DND-41 (cell line): Measurements from ENCODE around the gene FLT3.

Experiments
- ATAC-seq: fragments of 200-7000 bp; cut with Tn5 transposase; 3 replicates; pipeline ENCODE4 v1.9.1; 2021; ENCODE audit warnings: low read depth; ENCODE audit not compliant: insufficient read depth
- DNase-seq: peaks from one replicate; pipeline ENCODE4 v3.0.0-alpha.2; 2020
- H2AFZ ChIP-seq: 2 replicates; pipeline ENCODE4 v1.6.0; 2012; ENCODE audit warnings: low read depth, low read length
- H3K27ac ChIP-seq: 2 replicates; pipeline ENCODE4 v1.5.1; 2012; ENCODE audit warnings: low read length, inconsistent platforms
- H3K27me3 ChIP-seq: fragments of 200-600 bp; sonication (generic); 2 replicates; pipeline ENCODE4 v1.6.0; 2012; ENCODE audit warnings: low read length, mild to moderate bottlenecking, inconsistent platforms; ENCODE audit not compliant: insufficient read depth, poor library complexity
- H3K36me3 ChIP-seq: 2 replicates; pipeline ENCODE4 v1.5.1; 2012; ENCODE audit warnings: low read length, inconsistent platforms; ENCODE audit not compliant: insufficient read depth
- H3K4me1 ChIP-seq: 2 replicates; pipeline ENCODE4 v1.5.1; 2012; ENCODE audit warnings: mild to moderate bottlenecking, low read length; ENCODE audit not compliant: insufficient read depth
- H3K4me2 ChIP-seq: 2 replicates; pipeline ENCODE4 v1.6.0; 2012; ENCODE audit warnings: mild to moderate bottlenecking, moderate library complexity, low read length, inconsistent platforms; ENCODE audit not compliant: insufficient read depth
- H3K4me3 ChIP-seq, 2 experiments: fragments of 200-600 bp in 1 of 2; shearing (Covaris generic) in 1 of 2; 2 replicates each; pipeline ENCODE4 v1.5.1; 2012 to 2016; ENCODE audit warnings: inconsistent platforms in 2 of 2, low read length in 2 of 2, mild to moderate bottlenecking in 2 of 2, low read depth in 1 of 2, moderate library complexity in 1 of 2
- H3K79me2 ChIP-seq: 2 replicates; pipeline ENCODE4 v1.6.0; 2012; ENCODE audit warnings: low read length, inconsistent platforms; ENCODE audit not compliant: insufficient read depth
- H3K9ac ChIP-seq: 2 replicates; pipeline ENCODE4 v1.6.0; 2012; ENCODE audit warnings: low read depth, mild to moderate bottlenecking, inconsistent platforms, low read length, moderate library complexity
- H3K9me3 ChIP-seq: 2 replicates; pipeline ENCODE4 v1.5.1; 2012; ENCODE audit warnings: low read length, moderate library complexity, mild to moderate bottlenecking, inconsistent platforms; ENCODE audit not compliant: insufficient read depth, severe bottlenecking
- H4K20me1 ChIP-seq: 2 replicates; pipeline ENCODE4 v1.6.0; 2012; ENCODE audit warnings: low read length; ENCODE audit not compliant: insufficient read depth
- EZH2 ChIP-seq: IDR thresholded peaks from 3 replicates; pipeline ENCODE4 v1.6.1; 2012; ENCODE audit warnings: borderline replicate concordance, low read depth, mild to moderate bottlenecking, moderate library complexity, low read length, inconsistent platforms; ENCODE audit not compliant: severe bottlenecking
- TF ChIP-seq, protein P1 (sequence below): IDR thresholded peaks from 2 replicates; pipeline ENCODE4 v1.5.1; 2012; ENCODE audit warnings: borderline replicate concordance, low read length, moderate library complexity, mild to moderate bottlenecking; ENCODE audit not compliant: poor library complexity, severe bottlenecking; ENCODE audit errors: extremely low read depth

The FLT3 gene

GRCh38 chr13:28049215-28049614 lies 51.2 kb downstream of the FLT3 start:
- TF ChIP-seq, protein P1, sequence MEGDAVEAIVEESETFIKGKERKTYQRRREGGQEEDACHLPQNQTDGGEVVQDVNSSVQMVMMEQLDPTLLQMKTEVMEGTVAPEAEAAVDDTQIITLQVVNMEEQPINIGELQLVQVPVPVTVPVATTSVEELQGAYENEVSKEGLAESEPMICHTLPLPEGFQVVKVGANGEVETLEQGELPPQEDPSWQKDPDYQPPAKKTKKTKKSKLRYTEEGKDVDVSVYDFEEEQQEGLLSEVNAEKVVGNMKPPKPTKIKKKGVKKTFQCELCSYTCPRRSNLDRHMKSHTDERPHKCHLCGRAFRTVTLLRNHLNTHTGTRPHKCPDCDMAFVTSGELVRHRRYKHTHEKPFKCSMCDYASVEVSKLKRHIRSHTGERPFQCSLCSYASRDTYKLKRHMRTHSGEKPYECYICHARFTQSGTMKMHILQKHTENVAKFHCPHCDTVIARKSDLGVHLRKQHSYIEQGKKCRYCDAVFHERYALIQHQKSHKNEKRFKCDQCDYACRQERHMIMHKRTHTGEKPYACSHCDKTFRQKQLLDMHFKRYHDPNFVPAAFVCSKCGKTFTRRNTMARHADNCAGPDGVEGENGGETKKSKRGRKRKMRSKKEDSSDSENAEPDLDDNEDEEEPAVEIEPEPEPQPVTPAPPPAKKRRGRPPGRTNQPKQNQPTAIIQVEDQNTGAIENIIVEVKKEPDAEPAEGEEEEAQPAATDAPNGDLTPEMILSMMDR: no peak
- no peak for TF ChIP-seq EZH2
- H3K27ac ChIP-seq: no peak overlapping the region
- no peak overlapping the region for H3K4me2 ChIP-seq
- H3K36me3 ChIP-seq: no peaks in the 10 kb centered on the region
- no peaks in the 10 kb centered on the region for H4K20me1 ChIP-seq
- ATAC-seq (no peak), DNase-seq (no peak)
- H3K4me1 ChIP-seq: no peaks in the 10 kb centered on the region
- H3K4me3 ChIP-seq: no peak overlapping the region
- H2AFZ ChIP-seq: no peak overlapping the region
- H3K9ac ChIP-seq: no peak overlapping the region
- no peaks in the 10 kb centered on the region for H3K9me3 ChIP-seq
- H3K27me3 ChIP-seq: no peaks in the 10 kb centered on the region
- H3K79me2 ChIP-seq: no peaks in the 10 kb centered on the region

GRCh38 chr13:28048768-28049167 lies 51.6 kb downstream of the FLT3 start:
- Histone ChIP-seq H3K9ac (no peak overlapping the region), H3K9me3 (no peaks in the 10 kb centered on the region), H3K27ac (no peak overlapping the region), H3K27me3 (no peaks in the 10 kb centered on the region), H3K4me3 (no peak overlapping the region), H4K20me1 (no peaks in the 10 kb centered on the region), H3K79me2 (no peaks in the 10 kb centered on the region), H2AFZ (no peak overlapping the region), H3K36me3 (no peaks in the 10 kb centered on the region), H3K4me1 (no peaks in the 10 kb centered on the region), H3K4me2 (no peak overlapping the region)
- ATAC-seq (no peak), DNase-seq (no peak)
- TF ChIP-seq, protein P1: no peak
- TF ChIP-seq EZH2: no peak

DNA sequence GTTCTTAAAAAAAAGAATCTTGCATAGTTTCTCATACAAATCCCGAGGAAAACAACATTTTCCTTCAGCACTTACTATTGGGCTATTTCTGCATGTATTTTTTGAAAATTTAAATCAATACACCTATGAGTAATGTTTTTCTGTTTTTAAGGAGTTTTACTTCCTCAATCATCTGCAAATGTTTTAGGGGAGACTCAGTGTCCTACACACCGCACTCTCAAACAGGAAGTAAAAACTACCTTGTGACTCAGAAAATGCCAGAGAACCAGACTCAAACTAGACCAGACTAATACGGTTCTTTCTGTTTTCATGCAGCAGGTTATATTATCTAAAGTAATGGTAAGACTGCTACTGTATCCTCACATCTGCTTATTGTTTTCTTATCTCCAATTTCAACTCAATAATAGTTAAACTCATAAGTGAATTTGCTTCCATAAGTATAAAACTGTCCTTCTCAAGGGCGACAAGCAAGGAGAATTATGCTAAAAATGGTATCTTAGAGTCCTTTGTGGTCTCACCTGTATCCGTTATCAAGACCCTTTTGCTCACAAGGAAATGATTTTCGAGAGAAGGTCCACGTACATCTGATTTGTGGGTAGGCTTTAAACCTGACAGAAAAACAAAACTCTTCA lies 52.5 kb downstream of the FLT3 start:
- DNase-seq (no peak), ATAC-seq (no peak)
- Histone ChIP-seq H3K27ac (no peak overlapping the region), H3K27me3 (no peaks in the 10 kb centered on the region), H3K9me3 (no peaks in the 10 kb centered on the region), H3K4me2 (no peak overlapping the region), H3K36me3 (no peaks in the 10 kb centered on the region), H4K20me1 (no peaks in the 10 kb centered on the region), H3K4me1 (no peaks in the 10 kb centered on the region), H3K4me3 (no peak overlapping the region), H3K9ac (no peak overlapping the region), H3K79me2 (no peaks in the 10 kb centered on the region), H2AFZ (no peak overlapping the region)
- no peak for TF ChIP-seq EZH2
- TF ChIP-seq, protein P1: no peak
